Stomach (tissue), 4 donors: ENCODE results near the gene TRIM38.

ENCODE experiments used
- POLR2AphosphoS5 ChIP-seq, 3 donors: sonication (generic); formaldehyde crosslinking; IDR thresholded peaks; one replicate each; pipeline ENCODE4 v1.6.1; 2016; ENCODE audit warnings: antibody characterized with exemption in 3 of 3
- TF ChIP-seq, protein P1 (sequence below), 7 experiments: fragments of 450-650 bp in 4 of 7; fragments of 200-600 bp in 3 of 7; sonication (generic) in 3 of 7; IDR thresholded peaks; one replicate each; pipeline ENCODE4 v1.5.1; 2016 to 2019; ENCODE audit warnings: antibody characterized with exemption in 7 of 7, control low read depth in 2 of 7, mild to moderate bottlenecking in 1 of 7

DNA sequence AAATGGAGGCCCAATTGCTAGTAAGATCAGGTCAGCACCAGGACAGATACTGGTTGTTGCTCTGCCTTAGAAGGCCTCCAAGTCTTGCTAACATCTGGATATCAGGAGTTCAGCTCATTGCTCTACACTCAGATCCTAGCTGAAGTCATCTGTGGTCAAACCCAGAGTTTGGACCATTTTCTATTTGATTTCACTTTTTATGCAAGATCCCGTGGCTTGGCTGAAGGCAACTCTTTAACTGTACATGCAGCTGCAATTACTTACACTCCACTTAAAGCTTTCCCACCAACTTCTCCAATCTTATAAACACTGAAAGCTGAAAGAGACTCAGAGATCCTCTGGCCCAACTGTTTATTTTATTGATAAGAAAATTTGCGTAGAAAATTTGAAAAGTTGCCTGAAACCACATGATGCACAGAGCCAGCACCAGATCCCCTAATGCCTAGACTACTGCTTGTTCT is 34.8 kb upstream of the TRIM38 start:
- TF ChIP-seq, protein P1, sequence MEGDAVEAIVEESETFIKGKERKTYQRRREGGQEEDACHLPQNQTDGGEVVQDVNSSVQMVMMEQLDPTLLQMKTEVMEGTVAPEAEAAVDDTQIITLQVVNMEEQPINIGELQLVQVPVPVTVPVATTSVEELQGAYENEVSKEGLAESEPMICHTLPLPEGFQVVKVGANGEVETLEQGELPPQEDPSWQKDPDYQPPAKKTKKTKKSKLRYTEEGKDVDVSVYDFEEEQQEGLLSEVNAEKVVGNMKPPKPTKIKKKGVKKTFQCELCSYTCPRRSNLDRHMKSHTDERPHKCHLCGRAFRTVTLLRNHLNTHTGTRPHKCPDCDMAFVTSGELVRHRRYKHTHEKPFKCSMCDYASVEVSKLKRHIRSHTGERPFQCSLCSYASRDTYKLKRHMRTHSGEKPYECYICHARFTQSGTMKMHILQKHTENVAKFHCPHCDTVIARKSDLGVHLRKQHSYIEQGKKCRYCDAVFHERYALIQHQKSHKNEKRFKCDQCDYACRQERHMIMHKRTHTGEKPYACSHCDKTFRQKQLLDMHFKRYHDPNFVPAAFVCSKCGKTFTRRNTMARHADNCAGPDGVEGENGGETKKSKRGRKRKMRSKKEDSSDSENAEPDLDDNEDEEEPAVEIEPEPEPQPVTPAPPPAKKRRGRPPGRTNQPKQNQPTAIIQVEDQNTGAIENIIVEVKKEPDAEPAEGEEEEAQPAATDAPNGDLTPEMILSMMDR (IDR thresholded peaks at IDR 0.05) = no peak
- no peak for TF ChIP-seq POLR2AphosphoS5 (IDR thresholded peaks at IDR 0.05)
